ENCODE results near the gene PRSS12. TPM values are rescaled to one million over a fixed set of nuclear protein-coding genes. Genes with fewer than 3 reads are reported as not detected.

The PRSS12 gene
- total RNA-seq, 1 experiment from 2014 or later, result 0.23 TPM

DNA sequence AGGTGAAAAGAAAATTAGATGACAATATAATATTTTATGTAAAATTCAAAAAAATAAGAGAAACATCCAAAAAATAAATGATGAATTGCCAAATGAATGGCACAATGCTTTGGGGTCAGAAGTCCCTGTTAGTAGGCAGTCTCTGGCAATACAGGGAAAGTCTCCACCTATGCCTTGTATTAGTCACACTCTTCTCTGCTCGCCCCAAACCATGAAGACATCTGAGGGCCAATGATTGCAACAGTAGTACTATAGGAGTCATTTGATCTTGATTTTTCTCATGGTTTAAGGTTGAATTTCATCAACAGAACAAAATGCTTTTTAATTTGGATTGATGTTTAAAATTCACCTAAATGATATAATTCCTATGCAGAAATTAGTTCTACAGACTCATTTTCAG, 3.9 kb upstream of the PRSS12 start:
- no peak for ATAC-seq
- no peaks in the 10 kb centered on the region for H3K4me1 ChIP-seq (ENCODE audit: control insufficient read depth, insufficient read depth, low read length)
- H3K4me3 ChIP-seq (ENCODE audit: low read depth in 2 of 2, low read length in 2 of 2), result no peak overlapping the region
- no TSS peak for BruUV-seq (replicated peaks)
- POLR2A ChIA-PET, result no interaction called here
- no peaks in the 10 kb centered on the region for H3K9me3 ChIP-seq (ENCODE audit: control insufficient read depth, insufficient read depth, low read depth, low read length)
- TF ChIP-seq, protein P1, sequence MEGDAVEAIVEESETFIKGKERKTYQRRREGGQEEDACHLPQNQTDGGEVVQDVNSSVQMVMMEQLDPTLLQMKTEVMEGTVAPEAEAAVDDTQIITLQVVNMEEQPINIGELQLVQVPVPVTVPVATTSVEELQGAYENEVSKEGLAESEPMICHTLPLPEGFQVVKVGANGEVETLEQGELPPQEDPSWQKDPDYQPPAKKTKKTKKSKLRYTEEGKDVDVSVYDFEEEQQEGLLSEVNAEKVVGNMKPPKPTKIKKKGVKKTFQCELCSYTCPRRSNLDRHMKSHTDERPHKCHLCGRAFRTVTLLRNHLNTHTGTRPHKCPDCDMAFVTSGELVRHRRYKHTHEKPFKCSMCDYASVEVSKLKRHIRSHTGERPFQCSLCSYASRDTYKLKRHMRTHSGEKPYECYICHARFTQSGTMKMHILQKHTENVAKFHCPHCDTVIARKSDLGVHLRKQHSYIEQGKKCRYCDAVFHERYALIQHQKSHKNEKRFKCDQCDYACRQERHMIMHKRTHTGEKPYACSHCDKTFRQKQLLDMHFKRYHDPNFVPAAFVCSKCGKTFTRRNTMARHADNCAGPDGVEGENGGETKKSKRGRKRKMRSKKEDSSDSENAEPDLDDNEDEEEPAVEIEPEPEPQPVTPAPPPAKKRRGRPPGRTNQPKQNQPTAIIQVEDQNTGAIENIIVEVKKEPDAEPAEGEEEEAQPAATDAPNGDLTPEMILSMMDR (IDR thresholded peaks at IDR 0.05), result no peak
- TF ChIP-seq SIN3A (IDR thresholded peaks at IDR 0.05; ENCODE audit: borderline replicate concordance, insufficient read depth, low read depth, low read length) (no peak), POLR2AphosphoS5 (IDR thresholded peaks at IDR 0.05; ENCODE audit: low read depth, low read length) (no peak), TCF7L2 (IDR thresholded peaks at IDR 0.05; ENCODE audit: low read depth, low read length) (no peak)
- TF ChIP-seq, protein P2, sequence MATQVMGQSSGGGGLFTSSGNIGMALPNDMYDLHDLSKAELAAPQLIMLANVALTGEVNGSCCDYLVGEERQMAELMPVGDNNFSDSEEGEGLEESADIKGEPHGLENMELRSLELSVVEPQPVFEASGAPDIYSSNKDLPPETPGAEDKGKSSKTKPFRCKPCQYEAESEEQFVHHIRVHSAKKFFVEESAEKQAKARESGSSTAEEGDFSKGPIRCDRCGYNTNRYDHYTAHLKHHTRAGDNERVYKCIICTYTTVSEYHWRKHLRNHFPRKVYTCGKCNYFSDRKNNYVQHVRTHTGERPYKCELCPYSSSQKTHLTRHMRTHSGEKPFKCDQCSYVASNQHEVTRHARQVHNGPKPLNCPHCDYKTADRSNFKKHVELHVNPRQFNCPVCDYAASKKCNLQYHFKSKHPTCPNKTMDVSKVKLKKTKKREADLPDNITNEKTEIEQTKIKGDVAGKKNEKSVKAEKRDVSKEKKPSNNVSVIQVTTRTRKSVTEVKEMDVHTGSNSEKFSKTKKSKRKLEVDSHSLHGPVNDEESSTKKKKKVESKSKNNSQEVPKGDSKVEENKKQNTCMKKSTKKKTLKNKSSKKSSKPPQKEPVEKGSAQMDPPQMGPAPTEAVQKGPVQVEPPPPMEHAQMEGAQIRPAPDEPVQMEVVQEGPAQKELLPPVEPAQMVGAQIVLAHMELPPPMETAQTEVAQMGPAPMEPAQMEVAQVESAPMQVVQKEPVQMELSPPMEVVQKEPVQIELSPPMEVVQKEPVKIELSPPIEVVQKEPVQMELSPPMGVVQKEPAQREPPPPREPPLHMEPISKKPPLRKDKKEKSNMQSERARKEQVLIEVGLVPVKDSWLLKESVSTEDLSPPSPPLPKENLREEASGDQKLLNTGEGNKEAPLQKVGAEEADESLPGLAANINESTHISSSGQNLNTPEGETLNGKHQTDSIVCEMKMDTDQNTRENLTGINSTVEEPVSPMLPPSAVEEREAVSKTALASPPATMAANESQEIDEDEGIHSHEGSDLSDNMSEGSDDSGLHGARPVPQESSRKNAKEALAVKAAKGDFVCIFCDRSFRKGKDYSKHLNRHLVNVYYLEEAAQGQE (IDR thresholded peaks at IDR 0.05; ENCODE audit: insufficient read depth in 1 of 2, low read depth in 2 of 2, low read length in 1 of 2), result no peak
- CTCF ChIA-PET, result no interaction called here
- H3K36me3 ChIP-seq (ENCODE audit: control insufficient read depth, insufficient read depth, low read length), result no peaks in the 10 kb centered on the region
- no peak for DNase-seq (ENCODE audit: low read depth, low spot score)
- peaks cover 8% of the 10 kb centered on the region for H3K27me3 ChIP-seq (ENCODE audit: control insufficient read depth, insufficient read depth, low read length)
- no peak overlapping the region for H3K27ac ChIP-seq (ENCODE audit: low read length)
- in situ Hi-C loops (cut with HindIII; ENCODE audit: low pct_unique_long_range_greater_than_20kb, low sequenced_read_pairs), result no loop called here
- intact Hi-C loops (cut with micrococcal nuclease; ENCODE audit: unreplicated experiment), result no loop called here

DNA sequence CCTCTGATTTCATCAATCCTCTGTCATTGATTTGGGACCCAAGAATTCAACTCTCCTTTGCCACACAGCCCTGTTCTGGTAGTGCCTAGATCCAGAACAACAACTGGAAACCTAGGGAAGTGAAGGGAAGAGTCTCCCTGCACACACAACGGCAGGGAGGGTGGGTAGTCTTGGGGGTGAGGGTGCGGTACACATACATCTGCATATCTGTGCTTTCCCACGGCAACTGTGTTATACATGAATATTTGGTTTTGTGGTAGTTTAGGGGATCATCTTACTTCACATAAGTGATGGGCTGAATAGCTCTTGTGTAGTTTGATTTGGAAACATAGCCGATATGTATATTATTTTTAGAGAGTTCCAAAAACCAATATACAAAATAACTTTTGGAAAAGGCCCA, 3.3 kb upstream of the PRSS12 start:
- intact Hi-C loops (cut with micrococcal nuclease; ENCODE audit: unreplicated experiment), result no loop called here
- in situ Hi-C loops (cut with HindIII; ENCODE audit: low pct_unique_long_range_greater_than_20kb, low sequenced_read_pairs), result no loop called here
- POLR2A ChIA-PET, result no interaction called here
- ATAC-seq, result no peak
- CTCF ChIA-PET, result no interaction called here
- DNase-seq (ENCODE audit: low read depth, low spot score), result no peak
- Histone ChIP-seq H3K27me3 (ENCODE audit: control insufficient read depth, insufficient read depth, low read length) (peaks cover 14% of the 10 kb centered on the region), H3K9me3 (ENCODE audit: control insufficient read depth, insufficient read depth, low read depth, low read length) (no peaks in the 10 kb centered on the region), H3K36me3 (ENCODE audit: control insufficient read depth, insufficient read depth, low read length) (no peaks in the 10 kb centered on the region), H3K4me3 (ENCODE audit: low read depth in 2 of 2, low read length in 2 of 2) (no peak overlapping the region), H3K4me1 (ENCODE audit: control insufficient read depth, insufficient read depth, low read length) (no peaks in the 10 kb centered on the region), H3K27ac (ENCODE audit: low read length) (no peak overlapping the region)
- TF ChIP-seq SIN3A (IDR thresholded peaks at IDR 0.05; ENCODE audit: borderline replicate concordance, insufficient read depth, low read depth, low read length) (no peak), TCF7L2 (IDR thresholded peaks at IDR 0.05; ENCODE audit: low read depth, low read length) (no peak), POLR2AphosphoS5 (IDR thresholded peaks at IDR 0.05; ENCODE audit: low read depth, low read length) (no peak)
- TF ChIP-seq, protein P2 (IDR thresholded peaks at IDR 0.05; ENCODE audit: insufficient read depth in 1 of 2, low read depth in 2 of 2, low read length in 1 of 2), result no peak
- TF ChIP-seq, protein P1 (IDR thresholded peaks at IDR 0.05), result no peak
- no TSS peak for BruUV-seq (replicated peaks)
